ENCODE results near the gene SF3B4.
"Not testable (repeated sequence)": the region's sequence is repeated elsewhere in the genome, so short reads cannot be mapped to it uniquely, and the experiment has no call there.

SF3B4 gene

GRCh38 chr1:149886396-149887195 lies 41.0 kb downstream of the SF3B4 start:
- DNase-seq = peak; percentile 99

- DNase-seq = not testable (repeated sequence)
These were observed 41.5 kb downstream of the SF3B4 start for GRCh38 chr1:149886121-149886395.

- DNase-seq = peak; percentile 90
These were observed 42.1 kb downstream of the SF3B4 start for GRCh38 chr1:149885339-149886120.

GRCh38 chr1:149884433-149885338 lies 42.9 kb downstream of the SF3B4 start:
- no peak for DNase-seq

GRCh38 chr1:149883598-149884247 lies 43.9 kb downstream of the SF3B4 start:
- DNase-seq = no peak

- no peak for DNase-seq
These were observed 45.7 kb downstream of the SF3B4 start for GRCh38 chr1:149881876-149882275.

GRCh38 chr1:149879556-149879955 lies 48.0 kb downstream of the SF3B4 start:
- no peak for DNase-seq

- DNase-seq = no peak
These were observed 50.2 kb downstream of the SF3B4 start for GRCh38 chr1:149877211-149877946.

Data from NCI-H1092 (cell line).